COLO668 (cell line): ENCODE results near the gene UBA52.
"Not testable (repeated sequence)": the region's sequence is repeated elsewhere in the genome, so short reads cannot be mapped to it uniquely, and the experiment has no call there.

Source experiments
- DNase-seq: peaks from one replicate; lab custom pipeline; 2025; ENCODE audit not compliant: unreplicated experiment; lab: John Stamatoyannopoulos, UW

Gene UBA52

DNA sequence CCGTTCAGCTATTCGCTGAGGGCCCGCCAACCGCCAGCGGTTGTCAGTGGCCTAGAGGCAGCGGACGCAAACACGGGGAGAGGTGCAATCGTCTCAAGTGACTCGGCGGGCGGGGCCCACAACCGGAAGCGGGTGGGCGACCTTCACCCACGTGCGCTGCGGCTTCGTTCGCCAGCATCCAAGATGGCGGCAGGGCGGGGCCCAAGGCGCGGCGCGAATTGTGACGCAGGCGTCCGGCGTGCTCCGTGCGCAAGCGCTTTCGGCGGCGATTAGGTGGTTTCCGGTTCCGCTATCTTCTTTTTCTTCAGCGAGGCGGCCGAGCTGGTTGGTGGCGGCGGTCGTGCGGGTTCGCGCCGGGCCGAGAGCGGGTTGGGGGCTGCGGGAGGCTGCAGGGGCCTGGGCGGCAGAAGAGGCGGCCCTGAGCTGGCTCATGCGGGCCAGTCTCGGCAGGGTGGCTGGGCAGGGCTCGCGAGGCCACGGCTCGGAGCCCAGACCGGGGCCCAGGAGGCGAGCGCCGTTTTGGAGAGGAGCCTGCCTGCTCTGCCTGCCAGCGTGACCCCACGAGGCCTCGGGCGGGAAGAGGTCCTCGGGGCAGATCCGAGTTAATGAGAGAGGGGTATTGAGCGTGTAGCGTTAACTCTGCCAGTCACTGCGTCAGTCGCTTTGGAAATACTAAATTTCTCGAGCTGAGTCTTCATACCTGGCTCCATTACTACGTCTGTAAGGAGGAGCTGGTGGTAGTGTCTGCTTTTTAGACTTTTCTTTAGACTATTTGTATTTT is at the start of gene UBA52:
Gene UBA52, plus strand, starts transcription at position 294 of the 781 bp plus-strand sequence. CDS start 1,444 bp downstream, outside the sequence.
- peak; percentile 98 for DNase-seq

- peak; percentile 99 for DNase-seq
Observed at GRCh38 chr19:18522124-18522861, 49.4 kb upstream of the UBA52 start.

DNA sequence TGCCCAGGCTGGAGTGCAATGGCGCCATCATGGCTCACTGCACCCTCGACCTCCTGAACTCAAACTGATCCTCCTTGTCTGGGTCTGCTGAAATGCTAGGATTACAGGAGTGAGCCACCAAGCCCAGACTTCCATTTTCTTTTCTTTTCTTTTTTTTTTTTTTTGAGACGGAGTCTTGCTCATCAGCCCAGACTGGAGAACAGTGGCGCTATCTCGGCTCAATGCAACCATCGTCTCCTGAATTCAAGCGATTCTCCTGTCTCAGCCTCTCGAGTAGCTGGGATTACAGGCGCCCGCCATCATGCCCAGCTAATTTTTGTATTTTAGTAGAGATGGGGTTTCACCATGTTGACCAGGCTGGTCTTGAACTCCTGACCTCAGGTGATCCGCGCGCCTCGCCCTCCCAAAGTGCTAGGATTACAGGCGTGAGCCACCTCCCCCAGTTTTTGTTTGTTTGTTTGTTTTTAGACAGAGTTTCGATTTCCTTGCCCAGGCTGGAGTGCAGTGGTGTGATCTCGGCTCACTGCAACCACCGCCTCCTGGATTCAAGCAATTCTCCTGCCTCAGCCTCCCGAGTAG is 48.7 kb upstream of the UBA52 start:
- DNase-seq, result not testable (repeated sequence)

DNA sequence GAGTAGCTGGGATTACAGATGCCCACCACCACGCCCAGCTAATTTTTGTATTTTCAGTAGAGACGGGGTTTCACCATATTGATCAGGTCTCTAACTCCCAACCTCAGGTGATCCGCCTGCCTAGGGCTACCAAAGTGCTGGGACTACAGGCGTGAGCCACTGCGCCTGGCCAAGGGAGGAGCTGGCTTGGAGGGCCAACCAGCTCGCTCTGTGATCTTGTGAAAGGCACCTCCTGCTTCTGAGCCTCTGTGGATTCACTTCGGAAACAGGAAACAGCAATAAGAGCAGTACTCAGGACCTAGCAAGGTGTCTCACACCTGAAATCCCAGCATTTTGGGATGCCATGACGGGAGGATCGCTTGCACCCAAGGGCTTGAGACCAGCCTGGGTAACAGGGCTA is 47.8 kb upstream of the UBA52 start:
- no peak for DNase-seq

DNA sequence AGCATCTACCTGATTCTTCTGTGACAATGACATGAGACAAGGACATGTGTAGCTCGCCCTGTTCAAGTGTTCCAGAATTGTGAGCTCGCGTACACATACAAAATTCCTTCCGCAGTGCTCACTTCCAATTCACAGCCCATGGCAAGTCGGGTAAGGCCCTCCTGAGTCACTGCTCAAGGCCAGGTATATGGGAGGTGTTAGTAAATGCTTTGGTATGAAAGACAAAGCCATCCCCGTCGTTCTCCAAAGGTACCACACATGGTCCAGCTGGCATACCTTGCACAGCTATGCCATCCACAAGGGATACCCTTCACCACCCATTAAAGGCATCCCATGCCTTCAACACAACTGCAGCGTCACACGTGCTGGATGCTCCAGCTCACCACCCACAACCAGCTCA is 45.3 kb upstream of the UBA52 start:
- no peak for DNase-seq

DNA sequence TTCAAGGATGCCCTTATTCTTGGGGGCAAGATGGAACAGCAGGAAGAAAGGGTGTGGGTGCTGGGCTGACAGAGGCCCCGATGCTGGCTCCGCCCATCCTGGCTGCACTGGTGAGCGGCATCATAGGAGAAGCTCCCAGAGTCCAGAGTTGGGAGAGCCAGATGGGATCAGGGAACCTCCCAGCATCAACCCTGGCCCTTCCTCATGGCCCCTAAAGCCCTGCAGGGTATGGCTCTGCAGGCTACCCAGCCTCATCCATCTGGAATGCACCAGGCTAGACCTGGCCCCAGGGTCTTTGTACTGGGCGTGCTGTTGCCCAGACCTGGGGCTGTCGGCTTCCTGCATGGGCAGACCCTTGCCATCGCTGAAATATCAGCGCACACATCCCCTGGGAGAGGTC is 41.9 kb upstream of the UBA52 start:
- no peak for DNase-seq

GRCh38 chr19:18531485-18531884 is 40.2 kb upstream of the UBA52 start:
- no peak for DNase-seq

DNA sequence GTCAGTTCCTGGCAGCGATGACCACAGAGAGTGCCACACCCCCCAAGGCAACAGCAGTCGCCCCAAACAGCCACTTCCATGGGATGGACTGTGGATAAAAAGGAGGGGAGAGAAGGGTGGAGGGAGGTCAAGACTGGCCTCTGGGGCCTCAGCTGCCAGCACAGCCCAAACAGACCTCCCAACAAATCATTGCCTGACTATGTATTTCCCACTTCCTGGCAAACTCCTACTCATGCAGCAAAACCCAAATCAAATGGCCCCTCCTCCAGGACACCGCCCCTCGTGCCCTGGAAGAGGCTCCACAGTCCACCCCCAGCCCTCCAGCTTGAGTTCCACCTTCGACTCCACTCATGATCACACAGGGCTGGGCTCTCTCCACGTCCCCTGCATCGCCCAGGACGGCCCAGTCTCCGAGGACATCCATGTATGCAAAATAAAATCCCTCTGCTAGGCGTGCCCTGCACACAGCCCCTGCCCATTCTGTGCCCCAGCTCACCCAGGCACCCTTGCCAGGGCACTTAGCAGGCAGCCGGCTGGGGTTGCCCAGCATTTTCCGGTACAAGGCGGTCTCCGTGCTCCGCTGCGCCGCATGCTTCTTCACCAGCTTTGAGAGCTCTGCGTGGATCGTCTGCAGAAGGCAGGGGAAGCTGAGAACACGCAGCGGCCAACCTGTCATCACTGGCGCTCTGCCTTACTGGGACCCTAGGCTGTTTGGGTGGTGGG is 39.3 kb upstream of the UBA52 start:
- DNase-seq, result no peak

- no peak for DNase-seq
Observed at GRCh38 chr19:18533058-18533457, 38.6 kb upstream of the UBA52 start.

DNA sequence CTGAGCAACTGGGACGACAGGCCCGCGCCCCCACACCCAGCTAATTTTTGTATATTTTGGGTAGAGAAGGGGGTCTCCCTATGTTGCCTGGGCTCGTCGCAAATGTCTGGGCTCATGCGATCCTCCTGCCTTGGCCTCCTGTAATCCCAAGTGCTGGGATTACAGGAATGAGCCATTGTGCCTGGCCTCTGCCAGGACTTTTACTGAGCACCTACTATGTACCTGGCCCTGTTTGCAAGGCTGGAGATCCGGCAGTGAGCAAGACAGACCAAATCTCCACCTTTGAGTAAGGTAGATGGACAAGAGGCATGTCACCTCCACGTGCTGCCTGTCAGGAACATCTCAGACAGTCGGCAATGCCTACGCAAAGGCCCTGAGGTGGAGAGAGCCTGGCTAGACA is 35.2 kb upstream of the UBA52 start:
- DNase-seq, result no peak

DNA sequence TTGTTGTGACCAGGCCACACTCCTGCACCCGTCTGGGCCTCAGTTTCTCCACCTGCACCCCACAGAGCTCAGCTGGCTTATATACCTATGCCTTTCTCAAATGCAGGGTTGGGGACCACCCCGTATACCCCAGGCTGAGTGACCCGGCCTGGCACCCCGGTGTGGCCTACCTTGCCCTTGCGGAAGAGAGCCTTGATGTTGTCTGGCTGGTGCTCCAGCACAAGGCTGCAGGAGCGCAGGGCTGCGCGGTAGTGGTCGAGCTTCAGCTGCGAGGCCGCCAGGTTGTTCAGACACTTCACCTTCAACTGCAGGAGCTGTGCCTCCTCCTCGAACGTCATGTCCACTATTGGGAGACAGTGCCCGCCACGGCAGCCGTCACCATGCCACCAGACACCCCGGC is 34.2 kb upstream of the UBA52 start:
- DNase-seq, result no peak

DNA sequence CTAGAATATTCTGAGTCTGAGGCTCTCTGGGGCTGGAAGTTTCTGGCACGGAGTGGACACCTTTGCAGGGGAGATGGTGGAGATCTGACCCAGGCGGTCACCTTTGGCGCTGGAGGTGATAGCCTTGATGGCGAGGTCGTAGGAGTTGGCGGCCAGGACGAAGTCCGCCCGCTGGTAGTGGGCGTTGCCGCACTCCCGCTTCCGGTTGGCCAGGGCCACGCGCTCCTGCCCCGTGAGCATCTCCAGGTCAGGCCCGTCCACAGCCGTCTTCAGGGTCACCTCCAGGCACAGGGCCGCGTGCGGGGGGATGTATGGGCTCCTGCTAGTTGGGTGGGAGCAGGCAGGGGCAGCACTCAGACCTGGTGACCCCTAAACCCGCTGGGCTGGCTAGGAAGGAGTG is 33.5 kb upstream of the UBA52 start:
- DNase-seq, result no peak

DNA sequence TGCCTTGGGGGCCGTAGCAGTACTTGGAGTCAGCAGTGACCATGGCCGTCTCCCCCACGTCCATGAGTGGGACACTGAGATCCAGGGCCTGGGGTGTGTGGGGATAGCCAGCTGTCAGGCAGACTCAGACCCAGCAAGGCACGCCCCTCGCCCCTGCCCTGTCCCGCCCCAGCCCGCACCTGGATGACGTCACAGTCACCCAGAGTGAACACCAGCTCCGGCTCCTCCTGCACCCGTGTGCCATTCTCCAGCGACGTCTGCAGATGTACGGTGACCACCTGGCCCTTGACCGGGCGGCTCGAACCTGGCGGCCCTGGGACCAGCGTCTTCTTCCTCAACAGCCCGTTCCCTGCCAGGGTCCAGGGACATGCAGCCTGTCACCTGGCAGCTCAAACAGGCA is 32.3 kb upstream of the UBA52 start:
- no peak for DNase-seq

- not testable (repeated sequence) for DNase-seq
Observed at GRCh38 chr19:18540200-18540599, 31.5 kb upstream of the UBA52 start.

DNA sequence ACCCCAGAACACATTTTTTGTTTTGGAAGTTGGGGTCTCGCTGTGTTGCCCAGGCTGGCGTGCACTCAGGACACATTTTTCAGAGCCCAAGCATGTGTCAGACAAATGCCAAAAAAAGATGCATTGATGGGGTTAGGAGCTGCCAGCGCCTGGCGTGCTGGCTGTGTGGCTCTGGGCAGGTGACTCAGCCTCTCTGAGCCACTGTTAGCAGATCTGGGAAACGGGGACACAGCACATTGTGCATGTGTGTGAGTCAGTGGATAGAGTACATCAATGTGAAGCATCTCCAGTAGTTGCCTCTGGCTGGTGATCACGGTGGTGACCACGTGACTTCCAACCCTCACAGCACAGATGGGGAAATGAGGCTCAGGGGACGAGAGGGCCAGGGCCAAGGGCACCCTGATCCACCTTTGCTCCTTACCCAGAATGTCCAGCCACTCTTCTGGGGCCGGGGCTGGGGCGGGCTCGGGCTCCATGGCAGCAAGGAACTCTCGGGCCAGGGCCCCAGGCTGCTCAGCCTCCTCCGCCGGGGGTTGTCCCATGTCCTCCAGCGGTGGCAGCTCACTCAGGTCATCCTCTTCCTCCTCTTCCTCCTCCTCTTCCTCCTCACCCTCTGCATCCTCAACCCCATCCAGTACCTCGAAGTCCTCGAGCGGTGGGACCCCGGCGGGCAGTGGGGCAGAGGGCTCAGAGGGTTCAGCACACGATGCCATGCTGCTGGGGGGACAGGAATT is 30.2 kb upstream of the UBA52 start:
- no peak for DNase-seq

- peak; percentile 18 for DNase-seq
Observed at GRCh38 chr19:18541992-18542940, 29.4 kb upstream of the UBA52 start.

DNA sequence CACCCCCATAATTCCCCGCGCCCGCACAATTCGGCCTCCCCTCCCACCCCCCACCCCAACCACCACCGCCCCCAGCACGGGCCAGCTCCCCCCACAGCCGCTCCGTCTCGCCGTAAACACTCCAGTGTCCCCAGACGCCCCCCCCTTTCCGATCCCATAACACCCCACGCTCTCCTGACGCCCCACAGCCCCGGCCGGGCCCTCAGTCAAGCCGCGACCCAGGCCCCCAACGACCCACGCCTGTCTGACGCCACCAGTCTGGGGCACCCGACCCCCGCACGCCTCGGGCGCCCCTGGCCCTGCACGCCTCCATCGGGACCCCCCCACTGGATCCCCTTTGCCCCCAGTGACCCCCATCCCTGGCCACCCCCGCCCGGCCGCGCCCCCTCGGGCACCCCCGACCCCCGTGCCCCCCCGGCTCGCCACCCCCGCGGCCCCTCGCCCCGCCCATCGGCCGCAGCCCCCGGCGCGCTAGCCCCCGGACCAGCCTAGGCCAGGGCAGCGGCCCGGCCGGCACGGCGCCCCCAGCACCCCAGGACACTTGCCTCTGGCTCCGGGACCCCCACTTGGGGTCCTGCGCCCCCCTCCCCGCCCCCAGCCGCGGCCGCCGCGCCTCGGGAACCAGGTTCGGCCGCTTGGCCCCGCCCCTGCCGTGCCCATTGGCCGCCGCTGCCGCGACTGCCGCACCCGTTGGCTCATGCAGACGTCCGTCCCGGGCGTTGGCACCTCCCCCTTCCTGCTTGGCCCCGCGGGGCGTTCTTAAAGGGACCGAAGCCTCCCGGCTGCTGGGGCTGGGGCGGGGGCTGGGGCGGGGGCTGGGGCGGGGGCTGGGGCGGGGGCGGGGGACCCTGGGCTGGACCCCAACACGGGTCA is 28.5 kb upstream of the UBA52 start, which contains the start of gene FKBP8:
Gene FKBP8, minus strand, starts transcription at position 633 of the 873 bp plus-strand sequence. CDS start 1,603 bp downstream, outside the sequence.
- DNase-seq, result peak; percentile 94

DNA sequence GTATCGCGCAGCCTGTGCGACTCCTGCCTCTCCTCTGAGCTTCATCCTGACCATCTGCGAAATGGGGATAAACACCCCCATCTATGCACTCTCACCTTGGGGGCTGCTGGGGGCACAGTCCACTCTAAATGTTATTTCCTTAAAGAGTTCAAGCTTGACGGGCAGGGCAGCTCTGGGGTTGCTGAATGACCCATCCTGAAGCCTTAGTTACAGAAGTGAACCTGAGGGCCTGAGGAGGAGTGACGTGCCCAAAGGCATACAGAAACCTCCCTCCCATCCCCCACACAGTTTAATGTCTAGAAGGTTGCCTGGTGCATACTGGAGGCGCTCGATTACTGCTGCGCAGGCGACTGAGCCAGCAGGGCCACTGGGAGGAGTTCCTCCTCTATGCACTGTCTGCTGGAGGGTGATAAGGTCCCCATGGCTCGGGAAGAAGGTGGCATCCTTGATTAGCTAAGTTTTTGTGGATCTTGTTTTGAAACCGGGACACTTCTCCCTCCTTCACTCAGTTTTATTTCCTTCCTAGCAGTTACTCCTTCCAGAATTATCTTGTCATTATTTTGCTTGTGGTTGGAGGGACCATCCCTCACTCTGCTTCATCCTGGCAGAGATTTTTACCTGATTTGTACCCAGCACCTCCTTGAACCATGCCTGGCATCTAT is 27.7 kb upstream of the UBA52 start:
- peak; percentile 62 for DNase-seq
